HG03565 (cell line): ENCODE results near the gene NETO1.
A peak's percentile ranks its signal among the peaks of the same experiment; 100 is the strongest.

Source experiments
- ATAC-seq: cut with Tn5 transposase; IDR thresholded peaks from one replicate; pipeline ENCODE4 v1.9.1; 2021; ENCODE audit warnings: mild to moderate bottlenecking, moderate library complexity; ENCODE audit not compliant: unreplicated experiment

NETO1 gene

GRCh38 chr18:72846736-72847533, 20.9 kb downstream of the NETO1 start:
- ATAC-seq: no peak

GRCh38 chr18:72843743-72844142, 24.0 kb downstream of the NETO1 start:
- ATAC-seq: no peak

DNA sequence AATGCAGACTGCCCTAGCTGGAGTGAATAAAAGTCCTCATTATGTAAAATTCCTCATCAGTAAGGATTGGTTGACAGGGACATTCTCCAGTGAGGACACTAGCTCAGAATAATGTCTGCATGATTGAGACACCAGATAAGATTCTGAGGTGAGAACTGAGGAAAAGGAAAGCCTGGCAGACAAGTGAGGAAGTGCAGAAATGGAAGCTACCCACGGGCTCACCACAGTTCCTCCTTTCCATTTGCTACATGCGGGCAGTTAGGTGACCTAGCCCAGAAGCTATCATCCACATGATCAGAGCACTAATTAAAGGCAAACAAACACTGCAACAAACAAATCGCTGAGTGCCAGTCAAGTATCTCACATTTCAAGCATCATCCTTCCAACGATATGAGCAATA, 27.7 kb downstream of the NETO1 start:
- ATAC-seq: no peak

DNA sequence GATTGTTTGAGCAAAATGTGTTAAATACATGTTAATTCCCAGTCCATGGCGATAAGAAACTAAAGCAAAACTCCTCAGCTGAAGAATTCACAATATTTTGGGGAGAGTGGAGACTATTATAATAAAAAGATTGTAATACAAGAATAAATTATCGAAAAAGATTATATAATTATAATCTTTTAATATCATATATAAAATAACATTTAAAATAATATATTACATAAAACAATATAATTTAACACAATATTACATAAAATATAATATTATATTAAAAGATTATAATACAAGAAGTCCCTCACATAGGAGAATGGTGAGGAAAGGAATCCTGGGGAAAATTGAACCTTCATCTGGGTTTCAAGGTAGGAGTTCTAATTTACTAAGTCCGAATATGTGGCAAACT, 33.1 kb downstream of the NETO1 start:
- no peak for ATAC-seq

- no peak for ATAC-seq
Measured at GRCh38 chr18:72833471-72833870, 34.3 kb downstream of the NETO1 start.

- ATAC-seq: no peak
Measured at GRCh38 chr18:72830109-72830508, 37.7 kb downstream of the NETO1 start.

DNA sequence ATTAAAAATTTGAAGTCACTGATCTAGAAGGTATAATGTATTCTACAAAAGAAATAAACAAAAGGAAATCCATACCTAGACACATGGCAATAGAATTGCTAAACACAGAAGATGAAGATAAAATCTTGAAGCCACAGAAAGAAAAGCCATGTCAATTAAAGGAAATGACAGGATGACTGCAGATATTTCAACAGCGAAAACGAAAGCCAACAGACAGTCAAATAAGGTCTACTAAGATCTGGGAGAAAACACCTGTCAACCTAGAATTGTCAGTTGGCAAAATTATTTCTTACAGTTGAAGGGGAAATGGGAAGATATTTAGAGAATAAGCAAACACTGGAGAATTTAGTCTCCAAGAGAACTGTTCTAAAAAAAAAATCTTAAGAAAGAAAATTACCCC, 39.2 kb downstream of the NETO1 start:
- no peak for ATAC-seq

- no peak for ATAC-seq
Measured at GRCh38 chr18:72826736-72827135, 41.1 kb downstream of the NETO1 start.

DNA sequence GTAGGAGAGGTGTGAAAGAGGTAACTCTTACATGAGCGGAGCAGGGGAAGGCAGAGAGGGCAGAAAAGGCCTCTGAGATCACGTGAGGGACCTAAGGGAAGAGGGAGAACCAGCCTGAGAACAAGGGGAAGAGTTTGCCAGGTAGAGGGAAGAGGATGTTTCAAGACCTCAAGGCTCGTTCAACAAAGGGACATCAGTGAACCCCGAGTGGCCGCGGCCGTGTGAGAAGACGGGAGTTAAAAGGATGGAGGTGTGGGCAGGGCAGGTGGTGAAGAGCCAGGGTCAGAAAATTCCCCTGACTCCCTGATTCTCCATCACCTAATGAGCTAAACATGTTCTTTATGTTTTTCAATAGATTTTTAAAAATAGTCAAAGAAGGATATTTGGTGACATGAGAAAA, 44.4 kb downstream of the NETO1 start:
- no peak for ATAC-seq

DNA sequence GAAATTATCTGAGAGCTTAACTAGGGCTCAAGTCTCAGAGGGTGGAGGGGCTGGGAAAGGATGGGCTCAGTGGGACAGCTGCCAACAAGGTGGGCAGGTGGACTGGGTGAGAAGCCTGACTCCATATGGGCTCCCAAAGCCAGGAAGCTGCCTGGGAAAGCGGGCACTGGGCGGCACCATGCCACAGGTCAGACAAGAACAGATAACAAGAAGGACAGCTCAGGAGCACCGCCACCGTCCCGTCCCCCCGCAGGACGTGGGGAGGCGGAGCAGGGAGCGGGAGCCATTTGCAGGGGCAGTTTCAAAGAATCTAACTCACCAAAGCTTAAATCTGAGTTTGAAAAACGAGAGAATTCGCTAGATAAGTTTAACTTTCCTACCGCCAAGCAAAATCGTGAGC, 45.6 kb downstream of the NETO1 start:
- no peak for ATAC-seq

DNA sequence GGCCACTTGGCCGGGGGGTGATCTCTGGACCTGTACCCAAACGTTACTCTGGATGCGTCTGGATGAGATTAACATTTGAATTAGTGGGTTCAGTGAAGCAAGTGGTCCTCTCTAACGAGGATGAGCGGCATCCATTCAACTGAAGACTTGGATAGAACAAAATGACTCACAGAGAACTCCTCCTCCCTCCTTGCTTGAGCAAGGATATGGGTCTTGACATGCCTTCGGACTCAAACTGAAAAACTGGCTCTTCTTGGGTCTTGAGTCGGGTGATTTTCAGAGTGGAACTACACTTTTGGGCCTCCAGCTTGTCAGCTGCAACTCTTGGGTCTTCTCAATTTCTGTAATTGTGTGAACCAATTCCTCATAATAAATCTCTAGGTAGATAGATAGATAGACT, 47.2 kb downstream of the NETO1 start:
- no peak for ATAC-seq

- ATAC-seq: no peak
Measured at GRCh38 chr18:72819050-72819449, 48.7 kb downstream of the NETO1 start.

- ATAC-seq: peak; percentile 66
Measured at GRCh38 chr18:72811047-72811446, 56.7 kb downstream of the NETO1 start.

GRCh38 chr18:72808680-72809079, 59.1 kb downstream of the NETO1 start:
- ATAC-seq: no peak

GRCh38 chr18:72799106-72799505, 68.7 kb downstream of the NETO1 start:
- ATAC-seq: no peak

- no peak for ATAC-seq
Measured at GRCh38 chr18:72783530-72783929, 84.3 kb downstream of the NETO1 start.

DNA sequence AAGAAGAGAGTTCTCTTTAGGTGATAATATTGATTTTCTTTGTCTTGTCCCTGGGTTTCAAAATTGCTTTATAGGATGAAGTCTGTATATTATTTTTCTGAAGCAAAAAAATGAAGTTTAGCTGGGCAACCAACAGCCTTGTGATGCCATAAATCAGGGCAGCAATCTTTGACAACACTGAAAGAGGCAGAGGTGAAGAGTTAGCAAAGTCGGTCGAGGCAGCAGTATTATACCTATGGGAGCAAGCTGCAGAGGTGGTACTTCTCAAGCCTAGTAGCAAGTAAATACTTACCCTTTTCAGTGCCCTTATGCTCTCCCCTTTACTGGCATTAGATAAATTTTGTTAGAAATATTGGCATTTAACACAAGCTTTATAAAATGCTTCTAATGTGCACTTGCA, 92.9 kb downstream of the NETO1 start:
- no peak for ATAC-seq

- no peak for ATAC-seq
Measured at GRCh38 chr18:72772916-72773315, 94.9 kb downstream of the NETO1 start.

DNA sequence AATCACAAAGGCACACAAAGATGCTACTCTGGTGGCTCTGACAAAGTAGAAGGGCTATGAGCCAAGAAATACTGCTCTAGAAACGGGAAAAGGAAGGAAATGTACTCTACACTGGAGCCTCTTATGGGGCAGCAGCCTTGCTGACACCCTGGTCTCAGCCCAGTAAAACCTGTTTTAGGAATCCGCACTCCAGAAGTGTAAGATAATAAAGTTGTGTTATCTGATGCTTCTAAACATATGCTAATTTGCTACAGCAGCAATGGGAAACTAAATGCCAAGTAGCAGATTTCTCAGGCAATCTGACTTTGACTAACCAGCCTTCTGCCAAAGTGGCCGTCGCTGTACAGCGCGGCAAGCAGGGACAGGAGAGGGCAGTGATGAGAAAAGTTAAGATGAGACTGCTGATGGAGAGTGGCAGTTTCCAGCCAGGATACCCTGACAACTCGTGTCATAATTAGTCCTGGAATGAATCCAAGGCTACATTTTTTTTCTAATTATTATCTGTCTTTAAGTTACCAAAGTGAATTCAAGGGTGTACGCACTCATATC, 99.0 kb downstream of the NETO1 start:
- ATAC-seq: no peak

- peak; percentile 79 for ATAC-seq
Measured at GRCh38 chr18:72762515-72763122, 105.2 kb downstream of the NETO1 start.

- ATAC-seq: no peak
Measured at GRCh38 chr18:72752220-72752619, 115.6 kb downstream of the NETO1 start.

DNA sequence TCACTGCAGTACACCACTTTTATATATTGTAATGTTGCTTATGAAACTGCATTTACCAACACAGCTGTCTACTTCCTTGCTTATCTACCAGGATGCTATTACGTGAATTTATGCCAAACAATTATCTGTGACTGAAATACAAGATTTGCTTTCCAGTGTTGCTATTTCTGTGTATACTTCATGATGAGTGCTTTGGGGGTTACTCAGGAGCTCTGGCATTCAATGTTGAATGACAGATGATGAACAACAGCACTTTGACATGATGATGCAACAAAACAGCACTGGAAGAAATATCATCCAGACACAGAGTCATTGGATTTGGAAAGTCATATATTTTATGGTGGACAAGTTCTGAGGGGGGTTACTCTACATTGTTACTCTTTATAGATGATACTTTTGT, 125.8 kb downstream of the NETO1 start:
- ATAC-seq: no peak
